ENCODE results near the gene GET3.

GET3 gene

GRCh38 chr19:12733369-12734214, 3.7 kb upstream of the GET3 start:
- FAIRE-seq = peak; percentile 81
- TF ChIP-seq POLR2A (IDR thresholded peaks at IDR 0.05; ENCODE audit: low read depth, low read length) (0 out of 2 replicates have a peak, but pooled peaks have one; percentile 15), TAF1 (IDR thresholded peaks at IDR 0.05; ENCODE audit: borderline replicate concordance, low read depth, low read length) (no peak), POLR2AphosphoS5 (IDR thresholded peaks at IDR 0.05; ENCODE audit: low read depth, low read length) (peak; percentile 25; the same call in 1 of the 2 replicates)
- no peak for DNase-seq (ENCODE audit: insufficient read length)

GRCh38 chr19:12737835-12738351, 596 bp downstream of the GET3 start:
- TF ChIP-seq POLR2AphosphoS5 (IDR thresholded peaks at IDR 0.05; ENCODE audit: low read depth, low read length) (no peak), POLR2A (IDR thresholded peaks at IDR 0.05; ENCODE audit: low read depth, low read length) (no peak), TAF1 (IDR thresholded peaks at IDR 0.05; ENCODE audit: borderline replicate concordance, low read depth, low read length) (no peak)
- no peak for DNase-seq (ENCODE audit: insufficient read length)
- FAIRE-seq = no peak

GRCh38 chr19:12745166-12745897, 8.0 kb downstream of the GET3 start:
- FAIRE-seq = no peak
- TF ChIP-seq POLR2AphosphoS5 (IDR thresholded peaks at IDR 0.05; ENCODE audit: low read depth, low read length) (no peak), POLR2A (IDR thresholded peaks at IDR 0.05; ENCODE audit: low read depth, low read length) (no peak), TAF1 (IDR thresholded peaks at IDR 0.05; ENCODE audit: borderline replicate concordance, low read depth, low read length) (no peak)
- DNase-seq (ENCODE audit: insufficient read length) = no peak

GRCh38 chr19:12748489-12748888, 11.2 kb downstream of the GET3 start:
- DNase-seq (ENCODE audit: insufficient read length) = no peak
- TF ChIP-seq POLR2AphosphoS5 (IDR thresholded peaks at IDR 0.05; ENCODE audit: low read depth, low read length) (no peak), TAF1 (IDR thresholded peaks at IDR 0.05; ENCODE audit: borderline replicate concordance, low read depth, low read length) (no peak), POLR2A (IDR thresholded peaks at IDR 0.05; ENCODE audit: low read depth, low read length) (no peak)
- FAIRE-seq = no peak

GRCh38 chr19:12749938-12750521, 12.7 kb downstream of the GET3 start:
- FAIRE-seq (no peak), DNase-seq (ENCODE audit: insufficient read length) (no peak)
- TF ChIP-seq POLR2A (IDR thresholded peaks at IDR 0.05; ENCODE audit: low read depth, low read length) (no peak), POLR2AphosphoS5 (IDR thresholded peaks at IDR 0.05; ENCODE audit: low read depth, low read length) (no peak), TAF1 (IDR thresholded peaks at IDR 0.05; ENCODE audit: borderline replicate concordance, low read depth, low read length) (no peak)

GRCh38 chr19:12750851-12751250, 13.6 kb downstream of the GET3 start:
- no peak for DNase-seq (ENCODE audit: insufficient read length)
- TF ChIP-seq POLR2AphosphoS5 (IDR thresholded peaks at IDR 0.05; ENCODE audit: low read depth, low read length) (no peak), POLR2A (IDR thresholded peaks at IDR 0.05; ENCODE audit: low read depth, low read length) (no peak), TAF1 (IDR thresholded peaks at IDR 0.05; ENCODE audit: borderline replicate concordance, low read depth, low read length) (no peak)
- FAIRE-seq = no peak

GRCh38 chr19:12751635-12752034, 14.3 kb downstream of the GET3 start, which contains the start of gene BEST2:
TSS of gene BEST2 (plus strand) at chr19:12751791. CDS start at chr19:12752593, 802 bp downstream.
- no peak for DNase-seq (ENCODE audit: insufficient read length)
- no peak for TF ChIP-seq TAF1 (IDR thresholded peaks at IDR 0.05; ENCODE audit: borderline replicate concordance, low read depth, low read length)
- TF ChIP-seq POLR2A (IDR thresholded peaks at IDR 0.05; ENCODE audit: low read depth, low read length) = no peak
- no peak for TF ChIP-seq POLR2AphosphoS5 (IDR thresholded peaks at IDR 0.05; ENCODE audit: low read depth, low read length)
- FAIRE-seq = no peak

- TF ChIP-seq TAF1 (IDR thresholded peaks at IDR 0.05; ENCODE audit: borderline replicate concordance, low read depth, low read length) (no peak), POLR2AphosphoS5 (IDR thresholded peaks at IDR 0.05; ENCODE audit: low read depth, low read length) (no peak), POLR2A (IDR thresholded peaks at IDR 0.05; ENCODE audit: low read depth, low read length) (no peak)
- DNase-seq (ENCODE audit: insufficient read length) = no peak
- no peak for FAIRE-seq
Observed at GRCh38 chr19:12752056-12752781, 14.9 kb downstream of the GET3 start.

GRCh38 chr19:12754465-12755196, 17.3 kb downstream of the GET3 start:
- no peak for FAIRE-seq
- no peak for TF ChIP-seq POLR2AphosphoS5 (IDR thresholded peaks at IDR 0.05; ENCODE audit: low read depth, low read length)
- TF ChIP-seq TAF1 (IDR thresholded peaks at IDR 0.05; ENCODE audit: borderline replicate concordance, low read depth, low read length) = no peak
- TF ChIP-seq POLR2A (IDR thresholded peaks at IDR 0.05; ENCODE audit: low read depth, low read length) = no peak
- no peak for DNase-seq (ENCODE audit: insufficient read length)

Data from GM12892 (cell line).